Temporal lobe (tissue), 2 donors: ENCODE data around the gene DUT. TPM values are rescaled to one million over a fixed set of nuclear protein-coding genes. Genes with fewer than 3 reads are reported as not detected.

Experiments
- small RNA-seq: library from RNA; depleted of rRNA; stranded (forward); fragments of <200 nt; gene quantifications from one replicate; pipeline ENCODE3, GENCODE V24; 2014; ENCODE audit warnings: low replicate concordance
- total RNA-seq: library from RNA; depleted of rRNA; stranded (reverse); fragments of >200 nt; gene quantifications from one replicate; pipeline ENCODE4 v1.2.3, GENCODE V29; 2014

The DUT gene
- total RNA-seq, 1 donor from 2014 or later: 47.5 TPM

Small RNA genes lying within 50 kb of the gene (small RNA-seq; reads per million reads assigned to genes)
- gene RF00019: not detected

Other genes with a start within 250 kb of the DUT start
- gene SLC24A5, start 210.4 kb upstream of the DUT start, total RNA-seq: not detected
- 88.0 TPM for gene MYEF2, start 153.1 kb upstream of the DUT start, total RNA-seq
- 0.25 TPM for gene CTXN2, start 139.8 kb upstream of the DUT start, total RNA-seq
- 0.98 TPM for gene SLC12A1, start 125.1 kb upstream of the DUT start, total RNA-seq